Measurements from ENCODE around the gene ABHD12B. TPM values are rescaled to one million over a fixed set of nuclear protein-coding genes. Genes with fewer than 3 reads are reported as not detected.

ABHD12B gene
- total and polyA plus RNA-seq, 2 of the 13 experiments (the other 11 are each of a cell fraction or from before 2014, with no cell fraction given): not detected

GRCh38 chr14:50935126-50936015 lies 63.5 kb downstream of the ABHD12B start (continued):
- TF ChIP-seq AHDC1 (CRISPR knock-in tag; IDR thresholded peaks at IDR 0.05; ENCODE audit: borderline replicate concordance): peak; percentile 81
- peak; percentile 34; the same call in 1 of the 2 replicates for TF ChIP-seq PATZ1 (CRISPR knock-in tag; IDR thresholded peaks at IDR 0.05)
- TF ChIP-seq HMGXB4 (CRISPR knock-in tag; IDR thresholded peaks at IDR 0.05; ENCODE audit: borderline replicate concordance in 1 of 2, low read depth in 1 of 2): 0 out of 4 replicates have a peak, but pooled peaks of 1 of the 2 experiments have one; percentile 19
- peak; percentile 21; the same call in 1 of the 2 replicates for TF ChIP-seq SPEN (CRISPR knock-in tag; IDR thresholded peaks at IDR 0.05; ENCODE audit: low read depth)
- TF ChIP-seq ZNF772 (CRISPR knock-in tag; IDR thresholded peaks at IDR 0.05): peak; percentile 68; the same call in 1 of the 2 replicates
- TF ChIP-seq ZNF12 (CRISPR knock-in tag; IDR thresholded peaks at IDR 0.05): no peak
- TF ChIP-seq CENPBD1 (CRISPR knock-in tag; IDR thresholded peaks at IDR 0.05; ENCODE audit: borderline replicate concordance, low read depth): no peak
- no peak for TF ChIP-seq NFRKB (IDR thresholded peaks at IDR 0.05)
- no peak for TF ChIP-seq ZKSCAN1 (IDR thresholded peaks at IDR 0.05; ENCODE audit: low read length)
- 0 out of 2 replicates have a peak, but pooled peaks have one; percentile 36 for TF ChIP-seq MTF1 (CRISPR knock-in tag; IDR thresholded peaks at IDR 0.05)
- TF ChIP-seq THAP8 (CRISPR knock-in tag; IDR thresholded peaks at IDR 0.05; ENCODE audit: borderline replicate concordance): no peak
- TF ChIP-seq ZNF615 (CRISPR knock-in tag; IDR thresholded peaks at IDR 0.05; ENCODE audit: borderline replicate concordance): no peak
- TF ChIP-seq HDAC6 (IDR thresholded peaks at IDR 0.05; ENCODE audit: low read depth, low read length): no peak
- TF ChIP-seq POLR2AphosphoS2 (IDR thresholded peaks at IDR 0.05; ENCODE audit: low read depth, low read length): no peak
- TF ChIP-seq ZNF629 (CRISPR knock-in tag; conservative IDR thresholded peaks at IDR 0.05): peak; percentile 48; the same call in 1 of the 2 replicates
- TF ChIP-seq ZFP1 (CRISPR knock-in tag; IDR thresholded peaks at IDR 0.05): 0 out of 2 replicates have a peak, but pooled peaks have one; percentile 55
- TF ChIP-seq ZMYM4 (CRISPR knock-in tag; IDR thresholded peaks at IDR 0.05): peak; percentile 76
- TF ChIP-seq SKI (IDR thresholded peaks at IDR 0.05; ENCODE audit: partially characterized antibody): peak; percentile 95
